DMS53 treated with DMSO at 0.1 percent for 48 hours (cell line): ENCODE measurements around the gene PLSCR1.
"Not testable (repeated sequence)": the region's sequence is repeated elsewhere in the genome, so short reads cannot be mapped to it uniquely, and the experiment has no call there.

Experiments used
- DNase-seq: peaks from one replicate; lab custom pipeline; 2025; ENCODE audit not compliant: unreplicated experiment; lab: John Stamatoyannopoulos, UW

The PLSCR1 gene

GRCh38 chr3:146550743-146551510 is 6.5 kb upstream of the PLSCR1 start:
- no peak for DNase-seq

GRCh38 chr3:146550070-146550615 is 5.7 kb upstream of the PLSCR1 start:
- no peak for DNase-seq

- DNase-seq: no peak
Observed at GRCh38 chr3:146547235-146547835, 2.9 kb upstream of the PLSCR1 start.

- no peak for DNase-seq
Observed at GRCh38 chr3:146546366-146546965, 2.1 kb upstream of the PLSCR1 start.

GRCh38 chr3:146544929-146545528 is 622 bp upstream of the PLSCR1 start:
- no peak for DNase-seq

- no peak for DNase-seq
Observed at GRCh38 chr3:146543461-146544001, 876 bp downstream of the PLSCR1 start.

- no peak for DNase-seq
Observed at GRCh38 chr3:146542978-146543377, 1.4 kb downstream of the PLSCR1 start.

- no peak for DNase-seq
Observed at GRCh38 chr3:146542179-146542578, 2.2 kb downstream of the PLSCR1 start.

- no peak for DNase-seq
Observed at GRCh38 chr3:146540978-146541377, 3.4 kb downstream of the PLSCR1 start.

GRCh38 chr3:146540236-146540635 is 4.2 kb downstream of the PLSCR1 start:
- no peak for DNase-seq

GRCh38 chr3:146539315-146539714 is 5.1 kb downstream of the PLSCR1 start:
- no peak for DNase-seq

- no peak for DNase-seq
Observed at GRCh38 chr3:146537603-146538002, 6.8 kb downstream of the PLSCR1 start.

- DNase-seq: no peak
Observed at GRCh38 chr3:146536681-146537080, 7.7 kb downstream of the PLSCR1 start.

- no peak for DNase-seq
Observed at GRCh38 chr3:146532406-146532805, 12.0 kb downstream of the PLSCR1 start.

GRCh38 chr3:146530609-146531008 is 13.8 kb downstream of the PLSCR1 start:
- DNase-seq: no peak

- DNase-seq: no peak
Observed at GRCh38 chr3:146529021-146529420, 15.4 kb downstream of the PLSCR1 start.

- no peak for DNase-seq
Observed at GRCh38 chr3:146524961-146525360, 19.4 kb downstream of the PLSCR1 start.

- no peak for DNase-seq
Observed at GRCh38 chr3:146523531-146523930, 20.9 kb downstream of the PLSCR1 start.

- not testable (repeated sequence) for DNase-seq
Observed at GRCh38 chr3:146522174-146523158, 21.9 kb downstream of the PLSCR1 start.

- no peak for DNase-seq
Observed at GRCh38 chr3:146521394-146521793, 23.0 kb downstream of the PLSCR1 start.
